Kidney (tissue), 14 donors: ENCODE measurements around the gene KCNA2. TPM values are rescaled to one million over a fixed set of nuclear protein-coding genes. Genes with fewer than 3 reads are reported as not detected.
A peak's percentile ranks its signal among the peaks of the same experiment; 100 is the strongest.

Source experiments
- DNase-seq, 5 donors: peaks; one replicate each; pipeline ENCODE4 v3.0.0-alpha.2; 2013 to 2020
- FAIRE-seq: peaks from 2 replicates; lab custom pipeline; 2012; peaks lifted over from hg19 to GRCh38; lab: Jason Lieb, UNC
- H3K27ac ChIP-seq, 2 donors: one replicate each; pipeline ENCODE4 v1.7.0; 2013; ENCODE audit warnings: low read depth in 2 of 2, low read length in 2 of 2, inconsistent platforms in 1 of 2
- H3K27me3 ChIP-seq: one replicate; pipeline ENCODE4 v1.7.1; 2013; ENCODE audit warnings: low read length, inconsistent platforms; ENCODE audit not compliant: control insufficient read depth, insufficient read depth
- H3K36me3 ChIP-seq, 3 donors: one replicate each; pipeline versions ENCODE4 v1.7.0 to v1.7.1; 2013; ENCODE audit warnings: low read length in 3 of 3, control low read depth in 1 of 3, inconsistent platforms in 1 of 3; ENCODE audit not compliant: insufficient read depth in 3 of 3, control insufficient read depth in 2 of 3
- H3K4me1 ChIP-seq, 3 donors: one replicate each; pipeline versions ENCODE4 v1.7.0 to v1.7.1; 2013; ENCODE audit warnings: low read length in 3 of 3, inconsistent platforms in 1 of 3, low read depth in 1 of 3; ENCODE audit not compliant: control insufficient read depth in 2 of 3, insufficient read depth in 2 of 3
- H3K4me3 ChIP-seq, 3 donors: one replicate each; pipeline versions ENCODE4 v1.7.0 to v1.8.1; 2013; ENCODE audit warnings: low read length in 3 of 3, control low read depth in 1 of 3, inconsistent platforms in 1 of 3
- H3K9ac ChIP-seq, 3 donors: one replicate each; pipeline versions ENCODE4 v1.7.0 to v1.7.1; 2013; ENCODE audit warnings: low read length in 3 of 3, control low read depth in 1 of 3, inconsistent platforms in 1 of 3
- H3K9me3 ChIP-seq, 3 donors: one replicate each; pipeline versions ENCODE4 v1.7.0 to v1.7.1; 2013; ENCODE audit warnings: low read length in 3 of 3, control low read depth in 1 of 3, inconsistent platforms in 1 of 3; ENCODE audit not compliant: control insufficient read depth in 2 of 3, insufficient read depth in 1 of 3
- intact Hi-C: fragments of 100-400 bp; cut with DNase I; formaldehyde crosslinking; loops from one replicate; pipeline ENCODE4 v1.11.1; 2022
- polyA plus RNA-seq: library from polyadenylated mRNA; stranded (reverse); fragments of 350-450 nt; fragmentation: Illumina TruSeq; extraction: RNeasy Lipid Tissue Mini Kit (QIAGEN cat#74804); gene quantifications from one replicate; pipeline ENCODE4 v1.2.3, GENCODE V29; 2014; ENCODE audit warnings: low read depth, low replicate concordance; ENCODE audit not compliant: insufficient read depth
- total RNA-seq: library from RNA; stranded (reverse); fragmentation: NEBNext Ultra II Directional; extraction: Animal tissue kit (Norgen Biotek cat#: 25700); gene quantifications from one replicate; pipeline ENCODE4 v1.2.1, GENCODE V29; 2021
- TF ChIP-seq, protein P1 (sequence below): IDR thresholded peaks from 3 replicates; pipeline ENCODE4 v1.5.1; 2012; ENCODE audit warnings: mild to moderate bottlenecking, moderate library complexity, borderline replicate concordance; ENCODE audit not compliant: insufficient read depth; ENCODE audit errors: extremely low read depth
- donor health status: control.
- donor health status: control.
- donor health status: control.
- donor health status: control.
- donor health status: control.
- donor health status: DM: yes; HTN: yes; CAD: no.
- donor health status: Normal renal cell carcinoma (clear cell type).

Gene KCNA2
- total and polyA plus RNA-seq, 2 donors from 2014 or later, result 0.09 to 1.3 TPM

DNA sequence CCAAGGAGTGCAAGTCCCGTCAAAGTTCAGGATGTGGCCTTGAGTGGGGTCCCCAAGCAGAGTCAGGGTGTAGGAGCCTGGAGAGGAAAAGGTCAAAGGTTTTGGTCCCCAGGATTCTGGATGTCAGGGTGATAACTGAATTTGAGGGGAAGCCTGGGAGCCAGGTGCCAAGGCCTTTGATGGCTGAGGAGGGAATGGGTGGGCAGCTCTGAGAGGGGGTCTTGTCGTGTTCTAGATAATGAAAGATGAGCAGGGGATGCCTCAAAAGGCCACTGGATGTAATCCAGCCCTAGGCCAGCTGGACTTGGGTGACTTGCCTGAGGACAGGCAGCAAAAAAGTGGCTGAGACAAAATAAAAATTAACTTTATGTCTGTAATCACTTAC is 27.5 kb upstream of the KCNA2 start:
- Histone ChIP-seq H3K27me3 (no peaks in the 10 kb centered on the region), H3K9ac (no peak overlapping the region), H3K4me1 (peaks cover 0 to 2% (median 0%) of the 10 kb centered on the region in 3 donors), H3K9me3 (no peaks in the 10 kb centered on the region), H3K4me3 (no peak overlapping the region), H3K27ac (no peak overlapping the region), H3K36me3 (no peaks in the 10 kb centered on the region)
- FAIRE-seq (no peak), DNase-seq (no peak)
- intact Hi-C loops, result no loop called here
- TF ChIP-seq, protein P1, sequence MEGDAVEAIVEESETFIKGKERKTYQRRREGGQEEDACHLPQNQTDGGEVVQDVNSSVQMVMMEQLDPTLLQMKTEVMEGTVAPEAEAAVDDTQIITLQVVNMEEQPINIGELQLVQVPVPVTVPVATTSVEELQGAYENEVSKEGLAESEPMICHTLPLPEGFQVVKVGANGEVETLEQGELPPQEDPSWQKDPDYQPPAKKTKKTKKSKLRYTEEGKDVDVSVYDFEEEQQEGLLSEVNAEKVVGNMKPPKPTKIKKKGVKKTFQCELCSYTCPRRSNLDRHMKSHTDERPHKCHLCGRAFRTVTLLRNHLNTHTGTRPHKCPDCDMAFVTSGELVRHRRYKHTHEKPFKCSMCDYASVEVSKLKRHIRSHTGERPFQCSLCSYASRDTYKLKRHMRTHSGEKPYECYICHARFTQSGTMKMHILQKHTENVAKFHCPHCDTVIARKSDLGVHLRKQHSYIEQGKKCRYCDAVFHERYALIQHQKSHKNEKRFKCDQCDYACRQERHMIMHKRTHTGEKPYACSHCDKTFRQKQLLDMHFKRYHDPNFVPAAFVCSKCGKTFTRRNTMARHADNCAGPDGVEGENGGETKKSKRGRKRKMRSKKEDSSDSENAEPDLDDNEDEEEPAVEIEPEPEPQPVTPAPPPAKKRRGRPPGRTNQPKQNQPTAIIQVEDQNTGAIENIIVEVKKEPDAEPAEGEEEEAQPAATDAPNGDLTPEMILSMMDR, result no peak

DNA sequence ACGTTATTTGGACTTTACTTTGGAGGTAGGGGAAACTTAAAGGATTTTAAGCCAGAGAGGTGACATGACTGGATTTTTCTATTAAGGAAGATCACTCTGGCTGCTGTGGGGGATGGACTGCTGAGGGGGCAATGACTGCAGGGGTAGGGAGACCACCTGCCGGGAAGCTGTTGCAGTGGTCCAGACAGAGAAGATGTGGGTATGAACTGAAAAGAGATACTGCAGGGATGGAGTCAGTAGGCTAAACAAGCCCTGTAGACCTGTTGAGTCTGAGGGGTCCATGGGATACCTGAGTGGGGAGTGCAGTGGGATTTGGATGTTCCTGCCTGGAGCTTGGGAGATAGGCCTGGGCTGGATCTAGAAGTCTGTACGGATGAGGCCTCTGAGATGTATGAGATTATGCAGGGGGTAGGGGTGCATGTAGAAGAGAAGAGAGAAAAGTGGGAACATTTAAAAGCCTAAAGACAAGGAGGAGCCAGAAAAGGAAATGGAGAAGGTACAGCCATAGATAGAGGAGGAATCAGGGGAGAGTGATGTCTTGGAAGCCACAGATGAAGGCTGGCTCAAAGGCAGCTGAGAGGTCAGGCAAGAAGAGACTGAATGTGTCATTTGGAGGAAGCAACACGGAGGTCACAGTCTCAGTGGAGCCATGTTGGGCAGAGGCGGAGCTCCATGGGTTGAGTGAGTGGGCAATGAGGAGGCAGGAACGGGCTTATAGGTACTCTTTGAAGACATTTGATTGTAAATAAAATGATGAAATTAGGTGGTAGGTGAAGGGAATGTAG is 25.9 kb upstream of the KCNA2 start:
- intact Hi-C loops, result no loop called here
- no peaks in the 10 kb centered on the region for H3K9me3 ChIP-seq
- DNase-seq, result no peak
- peaks cover 0 to 2% (median 0%) of the 10 kb centered on the region in 3 donors for H3K4me1 ChIP-seq
- H3K27ac ChIP-seq, result no peak overlapping the region
- TF ChIP-seq, protein P1, result no peak
- FAIRE-seq, result no peak
- no peaks in the 10 kb centered on the region for H3K27me3 ChIP-seq
- no peak overlapping the region for H3K9ac ChIP-seq
- H3K4me3 ChIP-seq, result no peak overlapping the region
- no peaks in the 10 kb centered on the region for H3K36me3 ChIP-seq

DNA sequence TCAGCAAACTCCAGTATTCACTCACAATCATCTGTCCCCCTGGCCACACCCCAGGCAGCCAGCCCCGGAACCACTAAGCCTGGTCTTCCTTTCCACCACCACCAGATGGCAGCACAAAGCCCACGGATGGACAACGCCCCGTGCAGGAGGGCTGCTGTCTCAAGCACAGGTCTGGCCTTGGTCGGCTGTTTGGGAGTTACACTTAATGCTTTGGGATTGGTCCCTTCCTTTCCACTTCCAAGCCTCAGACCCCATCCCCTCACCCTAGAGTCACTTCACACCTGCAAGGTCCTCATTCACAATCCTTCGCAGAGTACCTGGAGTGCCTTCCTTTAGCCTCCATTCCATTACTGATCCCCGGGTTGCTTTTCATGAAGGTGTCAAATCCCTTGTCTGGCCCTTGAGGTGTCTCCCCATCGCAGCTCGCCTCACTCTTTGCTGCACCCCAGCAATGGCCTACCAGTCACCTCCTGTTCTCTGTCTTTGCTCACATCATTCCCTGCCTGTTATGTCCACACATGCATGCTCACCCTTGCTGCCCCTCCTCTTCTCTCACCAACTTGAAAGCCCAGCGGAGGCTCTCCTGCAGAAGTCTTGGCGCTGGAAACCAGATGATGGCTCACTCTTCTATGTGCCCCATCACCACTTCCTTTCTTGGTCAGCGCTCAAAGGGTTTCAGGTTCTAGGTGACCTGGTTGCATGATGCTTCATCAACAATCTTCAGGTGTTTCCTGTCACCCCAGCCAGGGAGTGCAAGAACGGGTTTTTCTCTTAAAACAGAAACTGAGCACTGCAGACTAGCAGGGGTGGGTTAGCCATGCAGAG is 24.9 kb upstream of the KCNA2 start:
- Histone ChIP-seq H3K4me1 (peaks cover 0 to 2% (median 0%) of the 10 kb centered on the region in 3 donors), H3K9me3 (no peaks in the 10 kb centered on the region), H3K9ac (no peak overlapping the region), H3K27ac (no peak overlapping the region), H3K36me3 (no peaks in the 10 kb centered on the region), H3K4me3 (no peak overlapping the region), H3K27me3 (no peaks in the 10 kb centered on the region)
- FAIRE-seq (no peak), DNase-seq (peak; percentile 68 to 88 (median 72))
- TF ChIP-seq, protein P1, result peak; percentile 70
- intact Hi-C loops, result no loop called here
